ENCODE results near the gene ERCC1.
A peak's percentile ranks its signal among the peaks of the same experiment; 100 is the strongest.
"Not testable (repeated sequence)": the region's sequence is repeated elsewhere in the genome, so short reads cannot be mapped to it uniquely, and the experiment has no call there.

ERCC1 gene

DNA sequence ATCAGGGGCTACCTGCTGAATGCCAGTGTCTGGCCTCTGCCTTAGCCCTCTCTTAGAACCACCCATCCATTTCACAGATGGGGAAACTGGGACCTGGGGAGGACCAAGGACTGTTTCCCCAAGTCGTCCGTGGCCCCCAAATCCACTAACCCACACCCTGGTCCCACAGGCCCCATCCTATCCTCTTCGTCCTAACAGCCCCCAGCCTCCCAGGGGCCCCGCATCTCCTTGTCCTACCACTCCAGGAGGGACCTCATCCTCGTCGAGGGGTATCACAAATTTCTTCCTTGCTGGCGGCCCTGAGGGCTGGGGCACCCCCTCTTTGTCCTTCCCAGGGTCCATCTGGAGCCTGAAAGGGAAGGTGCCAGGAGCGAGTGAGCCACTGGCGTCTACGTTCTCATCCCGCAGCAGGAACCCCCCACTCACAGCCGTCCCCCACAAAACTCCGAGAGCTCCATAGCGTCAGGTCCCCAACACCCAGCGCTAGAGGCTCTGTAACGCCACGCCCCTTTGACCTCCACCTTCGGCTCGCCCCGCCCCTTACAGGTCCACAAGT, 606 bp downstream of the ERCC1 start:
- Histone ChIP-seq H3K27me3 (replicated peaks; ENCODE audit: control insufficient read depth, insufficient read depth, low read length) (no peaks in the 10 kb centered on the region), H3K4me1 (ENCODE audit: control insufficient read depth, insufficient read depth, low read length) (peaks cover 31% of the 10 kb centered on the region), H3K9me3 (ENCODE audit: control insufficient read depth, low read length) (no peaks in the 10 kb centered on the region), H3K36me3 (ENCODE audit: control insufficient read depth, insufficient read depth, low read length, severe bottlenecking) (peaks cover 18% of the 10 kb centered on the region), H3K4me3 (ENCODE audit: low read length) (peak overlapping the region; percentile 84), H3K9ac (ENCODE audit: low read length) (peak overlapping the region; percentile 89)
- no peak for DNase-seq (ENCODE audit: low read depth)

- Histone ChIP-seq H3K27me3 (replicated peaks; ENCODE audit: control insufficient read depth, insufficient read depth, low read length) (no peaks in the 10 kb centered on the region), H3K36me3 (ENCODE audit: control insufficient read depth, insufficient read depth, low read length, severe bottlenecking) (peaks cover 29% of the 10 kb centered on the region), H3K9ac (ENCODE audit: low read length) (peak overlapping the region; percentile 23), H3K4me3 (ENCODE audit: low read length) (no peak overlapping the region), H3K4me1 (ENCODE audit: control insufficient read depth, insufficient read depth, low read length) (peaks cover 29% of the 10 kb centered on the region), H3K9me3 (ENCODE audit: control insufficient read depth, low read length) (no peaks in the 10 kb centered on the region)
- DNase-seq (ENCODE audit: low read depth): no peak
Measured at GRCh38 chr19:45421947-45422498, 1.7 kb downstream of the ERCC1 start.

DNA sequence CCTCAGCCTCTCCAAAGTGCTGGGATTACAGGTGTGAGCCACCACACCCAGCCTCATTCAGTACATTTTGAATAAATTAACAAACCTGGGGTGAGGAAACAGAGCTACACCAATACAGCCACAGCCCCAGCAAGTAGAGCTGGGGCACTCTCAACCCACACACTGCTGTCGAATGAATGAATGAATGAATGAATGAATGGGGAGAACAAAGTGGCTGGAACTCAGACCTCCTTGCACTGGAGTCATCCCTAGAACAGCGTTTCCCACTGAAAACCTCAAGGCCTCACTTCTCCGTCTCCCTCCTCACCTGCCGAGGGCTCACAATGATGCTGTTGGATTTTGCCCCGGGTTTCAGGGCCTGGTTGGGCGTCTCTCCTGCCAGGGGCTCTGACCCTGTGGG, 2.8 kb downstream of the ERCC1 start:
- Histone ChIP-seq H3K9me3 (ENCODE audit: control insufficient read depth, low read length) (no peaks in the 10 kb centered on the region), H3K4me3 (ENCODE audit: low read length) (no peak overlapping the region), H3K27me3 (replicated peaks; ENCODE audit: control insufficient read depth, insufficient read depth, low read length) (no peaks in the 10 kb centered on the region), H3K36me3 (ENCODE audit: control insufficient read depth, insufficient read depth, low read length, severe bottlenecking) (peaks cover 33% of the 10 kb centered on the region), H3K4me1 (ENCODE audit: control insufficient read depth, insufficient read depth, low read length) (peaks cover 28% of the 10 kb centered on the region), H3K9ac (ENCODE audit: low read length) (no peak overlapping the region)
- no peak for DNase-seq (ENCODE audit: low read depth)

DNA sequence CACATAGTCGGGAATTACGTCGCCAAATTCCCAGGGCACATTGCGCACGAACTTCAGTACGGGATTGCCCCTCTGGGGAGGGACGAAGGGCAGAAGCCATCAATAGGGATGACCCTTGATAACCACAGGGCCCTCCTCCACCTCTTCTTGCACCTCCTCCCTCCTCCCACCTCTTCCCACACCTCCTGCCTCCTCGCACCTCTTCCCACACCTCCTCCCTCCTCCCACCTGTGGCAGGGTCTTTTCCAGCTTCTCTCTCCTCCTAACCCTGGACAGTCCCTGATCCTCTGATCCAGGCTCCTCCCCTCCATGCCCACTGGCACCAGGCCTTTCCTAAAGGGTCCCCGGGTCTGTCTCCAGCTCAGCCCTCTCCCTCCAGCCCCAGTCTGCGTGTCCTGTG, 3.4 kb downstream of the ERCC1 start:
- peaks cover 28% of the 10 kb centered on the region for H3K4me1 ChIP-seq (ENCODE audit: control insufficient read depth, insufficient read depth, low read length)
- no peaks in the 10 kb centered on the region for H3K9me3 ChIP-seq (ENCODE audit: control insufficient read depth, low read length)
- H3K4me3 ChIP-seq (ENCODE audit: low read length): no peak overlapping the region
- H3K36me3 ChIP-seq (ENCODE audit: control insufficient read depth, insufficient read depth, low read length, severe bottlenecking): peaks cover 37% of the 10 kb centered on the region
- H3K27me3 ChIP-seq (replicated peaks; ENCODE audit: control insufficient read depth, insufficient read depth, low read length): no peaks in the 10 kb centered on the region
- H3K9ac ChIP-seq (ENCODE audit: low read length): no peak overlapping the region
- DNase-seq (ENCODE audit: low read depth): no peak

DNA sequence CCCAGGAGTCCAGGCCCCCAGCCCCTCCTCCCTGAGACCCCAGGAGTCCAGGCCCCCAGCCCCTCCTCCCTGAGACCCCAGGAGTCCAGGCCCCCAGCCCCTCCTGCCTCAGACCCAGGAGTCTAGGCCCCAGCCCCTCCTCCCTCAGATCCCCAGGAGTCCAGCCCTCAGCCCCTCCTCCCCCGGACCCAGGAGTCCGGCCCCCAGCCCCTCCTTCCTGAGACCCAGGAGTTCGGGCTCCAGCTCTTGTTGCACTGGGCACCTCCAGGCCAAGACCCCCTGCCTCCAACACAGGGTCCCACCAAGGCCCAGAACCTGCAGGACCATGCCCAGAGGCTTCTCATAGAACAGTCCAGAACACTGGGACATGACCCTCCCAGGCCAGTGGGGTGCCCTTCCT, 3.8 kb downstream of the ERCC1 start:
- H3K9me3 ChIP-seq (ENCODE audit: control insufficient read depth, low read length): no peaks in the 10 kb centered on the region
- H3K9ac ChIP-seq (ENCODE audit: low read length): no peak overlapping the region
- H3K27me3 ChIP-seq (replicated peaks; ENCODE audit: control insufficient read depth, insufficient read depth, low read length): no peaks in the 10 kb centered on the region
- peaks cover 37% of the 10 kb centered on the region for H3K36me3 ChIP-seq (ENCODE audit: control insufficient read depth, insufficient read depth, low read length, severe bottlenecking)
- H3K4me1 ChIP-seq (ENCODE audit: control insufficient read depth, insufficient read depth, low read length): peaks cover 24% of the 10 kb centered on the region
- DNase-seq (ENCODE audit: low read depth): no peak
- no peak overlapping the region for H3K4me3 ChIP-seq (ENCODE audit: low read length)

- H3K9ac ChIP-seq (ENCODE audit: low read length): no peak overlapping the region
- H3K4me1 ChIP-seq (ENCODE audit: control insufficient read depth, insufficient read depth, low read length): peaks cover 19% of the 10 kb centered on the region
- DNase-seq (ENCODE audit: low read depth): no peak
- no peaks in the 10 kb centered on the region for H3K9me3 ChIP-seq (ENCODE audit: control insufficient read depth, low read length)
- H3K27me3 ChIP-seq (replicated peaks; ENCODE audit: control insufficient read depth, insufficient read depth, low read length): no peaks in the 10 kb centered on the region
- H3K36me3 ChIP-seq (ENCODE audit: control insufficient read depth, insufficient read depth, low read length, severe bottlenecking): peaks cover 41% of the 10 kb centered on the region
- H3K4me3 ChIP-seq (ENCODE audit: low read length): no peak overlapping the region
Measured at GRCh38 chr19:45419396-45419795, 4.3 kb downstream of the ERCC1 start.

DNA sequence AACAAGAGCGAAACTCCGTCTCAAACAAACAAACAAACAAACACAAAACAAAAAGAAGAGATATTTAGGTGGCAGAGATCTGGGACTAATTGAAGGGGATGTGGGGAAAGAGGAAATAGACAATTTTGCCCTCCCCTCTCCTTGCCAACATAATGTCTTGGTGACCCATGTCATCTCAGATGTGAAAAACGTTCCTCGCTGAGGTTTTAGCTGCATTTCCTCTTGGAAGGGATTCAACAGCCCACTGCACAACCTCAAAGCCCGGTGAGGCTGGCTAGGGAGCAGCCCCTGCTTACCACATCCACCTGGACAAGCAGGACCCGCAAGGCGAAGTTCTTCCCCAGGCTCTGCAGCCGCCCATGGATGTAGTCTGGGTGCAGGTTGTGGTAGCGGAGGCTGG, 4.9 kb downstream of the ERCC1 start:
- Histone ChIP-seq H3K4me3 (ENCODE audit: low read length) (no peak overlapping the region), H3K27me3 (replicated peaks; ENCODE audit: control insufficient read depth, insufficient read depth, low read length) (no peaks in the 10 kb centered on the region), H3K36me3 (ENCODE audit: control insufficient read depth, insufficient read depth, low read length, severe bottlenecking) (peaks cover 47% of the 10 kb centered on the region), H3K4me1 (ENCODE audit: control insufficient read depth, insufficient read depth, low read length) (peaks cover 14% of the 10 kb centered on the region), H3K9ac (ENCODE audit: low read length) (no peak overlapping the region), H3K9me3 (ENCODE audit: control insufficient read depth, low read length) (no peaks in the 10 kb centered on the region)
- DNase-seq (ENCODE audit: low read depth): no peak

DNA sequence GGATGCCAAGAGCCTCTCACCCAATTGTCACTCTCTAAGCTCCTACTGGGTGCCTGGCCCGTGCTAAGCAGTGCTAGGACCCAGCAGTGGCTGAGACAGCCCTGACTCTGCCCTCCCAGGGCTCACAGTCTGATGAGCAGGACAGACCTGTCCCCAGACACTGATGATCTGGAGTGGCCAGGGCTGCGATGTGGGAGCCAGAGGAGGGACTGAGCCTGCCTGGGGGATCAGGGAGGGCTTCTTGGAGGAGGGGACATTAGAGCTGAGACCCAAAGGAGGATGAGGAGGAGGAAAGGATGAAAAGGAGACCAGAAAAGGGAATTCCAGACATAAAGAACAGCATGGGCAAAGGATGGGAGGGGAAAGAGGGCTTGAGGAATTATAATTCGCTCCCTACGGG, 6.6 kb downstream of the ERCC1 start:
- Histone ChIP-seq H3K9ac (ENCODE audit: low read length) (peak overlapping the region; percentile 37), H3K36me3 (ENCODE audit: control insufficient read depth, insufficient read depth, low read length, severe bottlenecking) (peaks cover 62% of the 10 kb centered on the region), H3K4me1 (ENCODE audit: control insufficient read depth, insufficient read depth, low read length) (peaks cover 3% of the 10 kb centered on the region), H3K4me3 (ENCODE audit: low read length) (no peak overlapping the region), H3K27me3 (replicated peaks; ENCODE audit: control insufficient read depth, insufficient read depth, low read length) (no peaks in the 10 kb centered on the region), H3K9me3 (ENCODE audit: control insufficient read depth, low read length) (no peaks in the 10 kb centered on the region)
- DNase-seq (ENCODE audit: low read depth): no peak

DNA sequence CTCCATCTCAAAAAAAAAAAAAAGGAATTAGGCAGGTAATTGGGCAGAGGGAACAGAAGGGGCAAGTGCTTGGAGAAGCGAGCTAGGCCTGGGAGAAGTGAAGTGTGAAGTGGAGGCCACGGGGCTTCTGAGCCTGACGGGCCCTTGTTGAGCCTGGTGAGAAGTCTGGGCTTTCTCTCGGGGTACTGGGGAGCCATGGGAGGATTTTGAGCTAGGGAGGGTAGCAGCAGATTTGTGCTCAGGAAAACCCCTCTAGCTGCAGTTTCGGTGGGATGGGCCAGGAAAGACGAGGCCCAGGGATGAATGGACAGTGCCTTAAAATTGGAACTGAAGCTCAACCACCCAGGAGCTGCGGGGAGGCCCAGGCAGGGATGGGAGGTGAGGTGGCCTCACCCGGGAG, 9.2 kb downstream of the ERCC1 start:
- Histone ChIP-seq H3K4me3 (ENCODE audit: low read length) (no peak overlapping the region), H3K9ac (ENCODE audit: low read length) (no peak overlapping the region), H3K36me3 (ENCODE audit: control insufficient read depth, insufficient read depth, low read length, severe bottlenecking) (peaks cover 55% of the 10 kb centered on the region), H3K4me1 (ENCODE audit: control insufficient read depth, insufficient read depth, low read length) (no peaks in the 10 kb centered on the region), H3K27me3 (replicated peaks; ENCODE audit: control insufficient read depth, insufficient read depth, low read length) (no peaks in the 10 kb centered on the region), H3K9me3 (ENCODE audit: control insufficient read depth, low read length) (no peaks in the 10 kb centered on the region)
- no peak for DNase-seq (ENCODE audit: low read depth)

DNA sequence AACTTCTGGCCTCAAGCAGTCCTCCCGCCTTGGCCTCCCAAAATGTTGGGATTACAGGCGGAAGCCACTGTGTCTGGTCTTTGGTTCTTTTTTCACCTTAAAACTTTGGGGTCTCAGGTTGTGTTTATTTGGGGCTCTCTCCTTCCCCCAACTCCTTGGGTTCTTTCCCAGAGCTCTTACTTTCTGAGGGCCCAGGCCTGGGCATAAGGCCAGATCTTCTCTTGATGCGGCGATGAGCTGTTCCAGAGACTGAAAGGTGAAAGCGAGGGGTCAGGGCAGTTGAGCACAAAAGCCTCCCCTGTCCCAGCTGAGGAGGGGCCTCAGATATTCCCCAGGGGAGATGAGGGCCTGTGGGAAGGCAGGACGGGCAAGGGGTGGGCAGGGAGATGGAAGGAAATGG, 10.2 kb downstream of the ERCC1 start:
- no peaks in the 10 kb centered on the region for H3K9me3 ChIP-seq (ENCODE audit: control insufficient read depth, low read length)
- H3K27me3 ChIP-seq (replicated peaks; ENCODE audit: control insufficient read depth, insufficient read depth, low read length): no peaks in the 10 kb centered on the region
- H3K9ac ChIP-seq (ENCODE audit: low read length): no peak overlapping the region
- no peaks in the 10 kb centered on the region for H3K4me1 ChIP-seq (ENCODE audit: control insufficient read depth, insufficient read depth, low read length)
- peaks cover 50% of the 10 kb centered on the region for H3K36me3 ChIP-seq (ENCODE audit: control insufficient read depth, insufficient read depth, low read length, severe bottlenecking)
- DNase-seq (ENCODE audit: low read depth): no peak
- no peak overlapping the region for H3K4me3 ChIP-seq (ENCODE audit: low read length)

DNA sequence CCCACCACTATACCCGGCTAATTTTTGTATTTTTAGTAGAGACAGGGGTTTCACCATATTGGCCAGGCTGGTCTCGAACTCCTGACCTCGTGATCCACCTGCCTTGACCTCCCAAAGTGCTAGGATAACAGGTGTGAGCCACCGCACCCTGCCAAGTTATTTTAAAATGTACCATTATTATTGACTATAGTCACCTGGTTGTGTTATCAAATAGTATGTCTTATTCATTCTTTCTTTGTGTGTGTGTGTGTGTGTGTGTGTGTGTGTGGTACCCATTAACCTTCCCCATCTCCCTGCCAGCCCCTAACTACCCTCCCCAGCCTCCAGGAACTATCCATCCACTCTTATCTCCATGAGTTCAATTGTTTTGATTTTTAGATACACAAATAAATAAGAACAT, 13.4 kb downstream of the ERCC1 start:
- H3K36me3 ChIP-seq (ENCODE audit: control insufficient read depth, insufficient read depth, low read length, severe bottlenecking): peaks cover 29% of the 10 kb centered on the region
- not testable (repeated sequence) for H3K27me3 ChIP-seq (replicated peaks; ENCODE audit: control insufficient read depth, insufficient read depth, low read length); DNase-seq (ENCODE audit: low read depth); H3K4me3 ChIP-seq (ENCODE audit: low read length); H3K9ac ChIP-seq (ENCODE audit: low read length); H3K4me1 ChIP-seq (ENCODE audit: control insufficient read depth, insufficient read depth, low read length); H3K9me3 ChIP-seq (ENCODE audit: control insufficient read depth, low read length)

- Histone ChIP-seq H3K9ac (ENCODE audit: low read length) (no peak overlapping the region), H3K4me3 (ENCODE audit: low read length) (no peak overlapping the region), H3K36me3 (ENCODE audit: control insufficient read depth, insufficient read depth, low read length, severe bottlenecking) (peaks cover 26% of the 10 kb centered on the region), H3K4me1 (ENCODE audit: control insufficient read depth, insufficient read depth, low read length) (peaks cover 10% of the 10 kb centered on the region), H3K27me3 (replicated peaks; ENCODE audit: control insufficient read depth, insufficient read depth, low read length) (no peaks in the 10 kb centered on the region), H3K9me3 (ENCODE audit: control insufficient read depth, low read length) (no peaks in the 10 kb centered on the region)
- no peak for DNase-seq (ENCODE audit: low read depth)
Measured at GRCh38 chr19:45409557-45409920, 14.2 kb downstream of the ERCC1 start.
